Activated B cell treated with CpG ODN at 0.5 μM for 24 hours (primary cell): ENCODE data around the gene OLFML3. TPM values are rescaled to one million over a fixed set of nuclear protein-coding genes. Genes with fewer than 3 reads are reported as not detected.

Source experiments
- ATAC-seq: fragments of 200-7000 bp; cut with Tn5 transposase; one replicate; pipeline ENCODE4 v1.10.0; 2021; ENCODE audit warnings: low read depth, mild to moderate bottlenecking, moderate library complexity
- CTCF ChIA-PET: fragments of 350-600 bp; sonication (Branson Sonifier 250); formaldehyde crosslinking; loops from one replicate; lab custom pipeline; 2021; ENCODE audit warnings: antibody characterized with exemption; lab: Charles Lee
- POLR2A ChIA-PET: fragments of 350-600 bp; sonication (Branson Sonifier 250); formaldehyde crosslinking; loops from one replicate; lab custom pipeline; 2021; ENCODE audit warnings: antibody characterized with exemption; lab: Charles Lee
- DNase-seq: peaks from one replicate; pipeline ENCODE4 v3.0.0; 2022
- H3K27ac Mint-ChIP-seq: one replicate; pipeline ENCODE4 v1.8.0; 2020; ENCODE audit warnings: mixed read lengths
- H3K27me3 Mint-ChIP-seq: one replicate; pipeline ENCODE4 v1.8.0; 2021; ENCODE audit warnings: mixed read lengths
- H3K36me3 Mint-ChIP-seq: one replicate; pipeline ENCODE4 v1.8.0; 2021; ENCODE audit warnings: low read depth, mixed read lengths
- H3K4me1 Mint-ChIP-seq: one replicate; pipeline ENCODE4 v1.8.0; 2021; ENCODE audit warnings: mixed read lengths
- H3K4me3 Mint-ChIP-seq: one replicate; pipeline ENCODE4 v1.8.0; 2020; ENCODE audit warnings: mild to moderate bottlenecking, mixed read lengths
- H3K9me3 Mint-ChIP-seq: one replicate; pipeline ENCODE4 v1.8.0; 2020; ENCODE audit warnings: mixed read lengths
- intact Hi-C: fragments of 100-400 bp; cut with micrococcal nuclease; formaldehyde crosslinking; loops from one replicate; pipeline ENCODE4 v1.15.1; 2024
- total RNA-seq: library from RNA; stranded (reverse); gene quantifications from 2 replicates; pipeline ENCODE4 v1.2.3, GENCODE V29; 2022
- TF ChIP-seq, protein P1 (sequence below): fragments of 200-600 bp; IDR thresholded peaks from one replicate; pipeline ENCODE4 v1.8.0; 2022; ENCODE audit warnings: antibody characterized with exemption, mild to moderate bottlenecking

OLFML3 gene
- total RNA-seq, 1 donor from 2014 or later: 0.29 TPM

DNA sequence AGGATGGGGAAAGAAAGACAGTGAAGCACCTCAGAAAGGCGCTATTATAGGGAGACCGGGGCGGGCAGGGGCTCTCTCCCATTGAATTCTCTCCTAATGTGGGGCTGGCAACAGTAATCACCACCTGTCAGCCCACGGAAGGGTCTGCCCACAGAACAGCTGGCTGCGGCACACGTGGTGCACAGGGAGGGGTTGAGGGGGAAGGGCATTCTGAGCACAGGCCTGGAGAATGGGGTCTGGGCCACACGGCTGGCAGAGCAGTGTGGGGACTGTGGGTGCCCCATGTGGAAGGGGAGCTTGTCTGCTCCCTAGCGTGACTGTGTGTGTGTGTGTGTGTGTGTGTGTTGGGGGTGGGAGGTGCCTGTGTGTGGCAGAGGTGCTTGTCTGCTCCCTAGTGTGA lies 4.1 kb downstream of the OLFML3 start:
- TF ChIP-seq, protein P1, sequence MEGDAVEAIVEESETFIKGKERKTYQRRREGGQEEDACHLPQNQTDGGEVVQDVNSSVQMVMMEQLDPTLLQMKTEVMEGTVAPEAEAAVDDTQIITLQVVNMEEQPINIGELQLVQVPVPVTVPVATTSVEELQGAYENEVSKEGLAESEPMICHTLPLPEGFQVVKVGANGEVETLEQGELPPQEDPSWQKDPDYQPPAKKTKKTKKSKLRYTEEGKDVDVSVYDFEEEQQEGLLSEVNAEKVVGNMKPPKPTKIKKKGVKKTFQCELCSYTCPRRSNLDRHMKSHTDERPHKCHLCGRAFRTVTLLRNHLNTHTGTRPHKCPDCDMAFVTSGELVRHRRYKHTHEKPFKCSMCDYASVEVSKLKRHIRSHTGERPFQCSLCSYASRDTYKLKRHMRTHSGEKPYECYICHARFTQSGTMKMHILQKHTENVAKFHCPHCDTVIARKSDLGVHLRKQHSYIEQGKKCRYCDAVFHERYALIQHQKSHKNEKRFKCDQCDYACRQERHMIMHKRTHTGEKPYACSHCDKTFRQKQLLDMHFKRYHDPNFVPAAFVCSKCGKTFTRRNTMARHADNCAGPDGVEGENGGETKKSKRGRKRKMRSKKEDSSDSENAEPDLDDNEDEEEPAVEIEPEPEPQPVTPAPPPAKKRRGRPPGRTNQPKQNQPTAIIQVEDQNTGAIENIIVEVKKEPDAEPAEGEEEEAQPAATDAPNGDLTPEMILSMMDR: no peak
- ChIA-PET CTCF (no interaction called here), POLR2A (no interaction called here)
- Mint-ChIP-seq H3K27ac (no peak overlapping the region), H3K27me3 (no peaks in the 10 kb centered on the region), H3K4me1 (peaks cover 8% of the 10 kb centered on the region), H3K36me3 (no peaks in the 10 kb centered on the region), H3K4me3 (no peak overlapping the region), H3K9me3 (no peaks in the 10 kb centered on the region)
- DNase-seq (no peak), ATAC-seq (no peak)
- intact Hi-C loops: no loop called here

- POLR2A ChIA-PET: no interaction called here
Observed at GRCh38 chr1:113983826-113984225, 4.6 kb downstream of the OLFML3 start.

DNA sequence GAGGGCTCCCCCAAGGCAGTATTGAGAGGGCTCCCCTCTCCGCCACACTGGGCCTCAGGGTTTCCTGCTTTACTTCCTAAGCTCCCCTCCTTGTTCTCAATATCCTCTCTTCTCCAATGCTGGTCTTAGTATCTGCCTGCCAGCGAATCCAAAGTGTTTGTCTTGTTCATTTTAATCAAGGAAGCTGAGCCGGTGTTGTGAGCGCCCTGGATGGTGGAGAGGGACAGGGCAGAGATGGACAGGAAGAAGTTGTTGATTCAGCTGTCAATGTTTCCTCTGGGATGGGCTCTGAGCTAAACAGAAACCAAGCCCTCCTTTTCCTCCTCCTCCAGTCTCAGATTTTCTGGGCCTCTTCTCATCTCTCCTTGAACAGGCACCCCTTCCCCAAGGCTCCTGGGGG lies 5.4 kb downstream of the OLFML3 start:
- DNase-seq: no peak
- H3K4me3 Mint-ChIP-seq: no peak overlapping the region
- intact Hi-C loops: no loop called here
- H3K4me1 Mint-ChIP-seq: peaks cover 4% of the 10 kb centered on the region
- ChIA-PET CTCF (no interaction called here), POLR2A (no interaction called here)
- no peak overlapping the region for H3K27ac Mint-ChIP-seq
- H3K9me3 Mint-ChIP-seq: no peaks in the 10 kb centered on the region
- no peaks in the 10 kb centered on the region for H3K27me3 Mint-ChIP-seq
- TF ChIP-seq, protein P1: no peak
- H3K36me3 Mint-ChIP-seq: no peaks in the 10 kb centered on the region
- ATAC-seq: no peak

More at GRCh38 chr1:113983826-113984225, 4.6 kb downstream of the OLFML3 start:
- no peak overlapping the region for H3K27ac Mint-ChIP-seq
- intact Hi-C loops: no loop called here
- H3K36me3 Mint-ChIP-seq: no peaks in the 10 kb centered on the region
- no peaks in the 10 kb centered on the region for H3K9me3 Mint-ChIP-seq
- CTCF ChIA-PET: no interaction called here
- no peak overlapping the region for H3K4me3 Mint-ChIP-seq
- no peak for DNase-seq
- TF ChIP-seq, protein P1: no peak
- H3K4me1 Mint-ChIP-seq: peaks cover 7% of the 10 kb centered on the region
- H3K27me3 Mint-ChIP-seq: no peaks in the 10 kb centered on the region
- no peak for ATAC-seq

GRCh38 chr1:113986802-113987201 lies 7.5 kb downstream of the OLFML3 start:
- Mint-ChIP-seq H3K4me3 (no peak overlapping the region), H3K9me3 (no peaks in the 10 kb centered on the region), H3K4me1 (peaks cover 10% of the 10 kb centered on the region), H3K27me3 (no peaks in the 10 kb centered on the region), H3K36me3 (no peaks in the 10 kb centered on the region), H3K27ac (no peak overlapping the region)
- CTCF ChIA-PET: no interaction called here
- no peak for DNase-seq
- ATAC-seq: no peak
- POLR2A ChIA-PET: no interaction called here
- intact Hi-C loops: no loop called here
- TF ChIP-seq, protein P1: no peak

DNA sequence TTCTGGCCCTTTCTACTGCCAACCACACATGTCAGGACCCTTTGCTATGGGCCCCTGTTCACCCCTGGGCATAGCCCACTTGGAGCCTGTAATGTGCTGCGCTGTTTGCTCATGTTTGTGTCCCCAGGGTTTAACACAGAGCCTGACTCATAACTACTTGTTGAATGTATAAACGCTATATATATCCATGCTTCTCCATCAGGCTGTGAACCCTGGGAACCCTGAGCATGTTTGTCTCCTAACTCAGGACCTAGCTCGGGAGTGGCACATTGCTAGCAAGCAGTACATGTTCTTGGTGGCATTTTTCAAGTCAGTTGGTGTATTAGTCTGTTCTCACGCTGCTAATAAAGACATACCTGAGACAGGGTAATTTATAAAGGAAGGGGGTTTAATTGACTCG lies 8.0 kb downstream of the OLFML3 start:
- no peak overlapping the region for H3K4me3 Mint-ChIP-seq
- ChIA-PET POLR2A (no interaction called here), CTCF (no interaction called here)
- TF ChIP-seq, protein P1: no peak
- peaks cover 11% of the 10 kb centered on the region for H3K4me1 Mint-ChIP-seq
- no peaks in the 10 kb centered on the region for H3K27me3 Mint-ChIP-seq
- ATAC-seq: no peak
- intact Hi-C loops: no loop called here
- DNase-seq: no peak
- no peaks in the 10 kb centered on the region for H3K36me3 Mint-ChIP-seq
- H3K27ac Mint-ChIP-seq: no peak overlapping the region
- H3K9me3 Mint-ChIP-seq: no peaks in the 10 kb centered on the region
